Endothelial cell of umbilical vein (primary cell): ENCODE measurements around the gene DAB1. TPM values are rescaled to one million over a fixed set of nuclear protein-coding genes. Genes with fewer than 3 reads are reported as not detected.

Source experiments
- BruUV-seq: library from RNA; stranded (reverse); fragments of 400-500 nt; replicated peaks from 2 replicates; lab custom pipeline; 2021; lab: Mats Ljungman, UMichigan
- CTCF ChIA-PET: fragments of 300-600, 350-600 bp; sonication (Branson Sonifier 250); formaldehyde crosslinking; loops from one replicate; lab custom pipeline; 2021; ENCODE audit warnings: antibody characterized with exemption, inconsistent platforms; lab: Charles Lee
- POLR2A ChIA-PET: fragments of 300-600, 350-600 bp; sonication (Branson Sonifier 250); formaldehyde crosslinking; loops from one replicate; lab custom pipeline; 2021; ENCODE audit warnings: antibody characterized with exemption, inconsistent platforms; lab: Charles Lee
- DNase-seq: peaks from one replicate; pipeline ENCODE4 v3.0.0-alpha.2; 2011; ENCODE audit warnings: low read depth, low spot score
- FAIRE-seq: peaks from 2 replicates; lab custom pipeline; 2011; peaks lifted over from hg19 to GRCh38; lab: Jason Lieb, UNC
- H2AFZ ChIP-seq: 2 replicates; pipeline ENCODE4 v1.6.0; 2012; ENCODE audit warnings: low read depth, low read length, control low read depth, inconsistent platforms
- H3K27ac ChIP-seq: 2 replicates; pipeline ENCODE4 v1.5.1; 2011; ENCODE audit warnings: low read depth, mild to moderate bottlenecking, control low read depth, low read length, moderate library complexity; ENCODE audit not compliant: insufficient read depth
- H3K27me3 ChIP-seq, 2 experiments: 2 replicates each; pipeline versions ENCODE4 v1.6.0 to v1.6.1; 2011; ENCODE audit warnings: low read length in 2 of 2, mixed read lengths in 1 of 2; ENCODE audit not compliant: control insufficient read depth in 2 of 2, insufficient read depth in 2 of 2
- H3K36me3 ChIP-seq, 2 experiments: 2 replicates in 1 of 2; 3 replicates in 1 of 2; pipeline ENCODE4 v1.5.1; 2011; ENCODE audit warnings: low read length in 2 of 2, mild to moderate bottlenecking in 1 of 2, moderate library complexity in 1 of 2; ENCODE audit not compliant: control insufficient read depth in 2 of 2, insufficient read depth in 2 of 2; ENCODE audit errors: extremely low read depth in 1 of 2
- H3K4me1 ChIP-seq: 3 replicates; pipeline ENCODE4 v1.5.1; 2011; ENCODE audit warnings: mild to moderate bottlenecking, low read length; ENCODE audit not compliant: control insufficient read depth, insufficient read depth; ENCODE audit errors: extremely low read depth
- H3K4me2 ChIP-seq: 2 replicates; pipeline ENCODE4 v1.6.1; 2011; ENCODE audit warnings: low read length, control low read depth, mixed read lengths; ENCODE audit not compliant: insufficient read depth
- H3K4me3 ChIP-seq, 3 experiments: fragments of 200-600 bp in 1 of 3; sonication (generic), shearing (Covaris generic) in 1 of 3; replicated peaks in 1 of 3; 2 replicates each; pipeline ENCODE4 v1.5.1; 2011 to 2016; ENCODE audit warnings: control low read depth in 3 of 3, low read length in 3 of 3, mild to moderate bottlenecking in 2 of 3, inconsistent platforms in 1 of 3, low read depth in 1 of 3, moderate library complexity in 1 of 3; ENCODE audit not compliant: insufficient read depth in 1 of 3
- H3K79me2 ChIP-seq: 2 replicates; pipeline ENCODE4 v1.6.0; 2012; ENCODE audit warnings: low read length, inconsistent platforms; ENCODE audit not compliant: control insufficient read depth, insufficient read depth
- H3K9ac ChIP-seq: replicated peaks from 2 replicates; pipeline ENCODE3; 2011; ENCODE audit warnings: low read length, control low read depth; ENCODE audit not compliant: insufficient read depth; ENCODE audit errors: extremely low read depth
- H3K9me1 ChIP-seq: replicated peaks from 3 replicates; pipeline ENCODE4 v1.6.0; 2011; ENCODE audit warnings: mild to moderate bottlenecking, low read length; ENCODE audit not compliant: control insufficient read depth, insufficient read depth; ENCODE audit errors: extremely low read depth
- H3K9me3 ChIP-seq: replicated peaks from 2 replicates; pipeline ENCODE4 v1.5.1; 2012; ENCODE audit warnings: low read length, inconsistent platforms; ENCODE audit not compliant: control insufficient read depth, insufficient read depth
- H4K20me1 ChIP-seq: replicated peaks from 2 replicates; pipeline ENCODE3; 2011; ENCODE audit warnings: mild to moderate bottlenecking, low read length; ENCODE audit not compliant: control insufficient read depth, insufficient read depth; ENCODE audit errors: extremely low read depth
- CTCF ChIP-seq, 2 donors: IDR thresholded peaks; 1 replicate in 1 of 2; 2 replicates in 1 of 2; pipeline ENCODE4 v1.5.1; 2011; ENCODE audit warnings: low read length in 2 of 2, mild to moderate bottlenecking in 2 of 2, moderate library complexity in 2 of 2, control low read depth in 1 of 2, inconsistent platforms in 1 of 2, low read depth in 1 of 2; ENCODE audit not compliant: insufficient read depth in 1 of 2; ENCODE audit errors: extremely low read depth in 1 of 2
- EZH2 ChIP-seq: IDR thresholded peaks from 2 replicates; pipeline ENCODE4 v1.6.1; 2012; ENCODE audit warnings: borderline replicate concordance, low read depth, mild to moderate bottlenecking, moderate library complexity, low read length, inconsistent platforms; ENCODE audit not compliant: severe bottlenecking
- FOS ChIP-seq: IDR thresholded peaks from 2 replicates; pipeline ENCODE4 v1.6.1; 2011; ENCODE audit warnings: mild to moderate bottlenecking, low read length, moderate library complexity, borderline replicate concordance; ENCODE audit not compliant: insufficient read depth
- GATA2 ChIP-seq: IDR thresholded peaks from 2 replicates; pipeline ENCODE4 v1.7.0; 2011; ENCODE audit warnings: low read depth, mild to moderate bottlenecking, moderate library complexity, mixed read lengths, low read length; ENCODE audit not compliant: insufficient read length, insufficient read depth
- JUN ChIP-seq: IDR thresholded peaks from 2 replicates; pipeline ENCODE4 v1.6.1; 2011; ENCODE audit warnings: borderline replicate concordance, low read depth; ENCODE audit not compliant: insufficient read length, insufficient read depth
- MAX ChIP-seq: IDR thresholded peaks from 2 replicates; pipeline ENCODE4 v1.6.1; 2011; ENCODE audit not compliant: insufficient read depth, insufficient read length
- MYC ChIP-seq: IDR thresholded peaks from one replicate; pipeline ENCODE4 v1.6.1; 2011; ENCODE audit warnings: mild to moderate bottlenecking, low read depth, low read length
- dilution Hi-C: fragments of 300-500 bp; cut with MboI; formaldehyde crosslinking; loops from one replicate; pipeline ENCODE4 v1.15.0; 2019; ENCODE audit warnings: low sequenced_read_pairs; ENCODE audit not compliant: extremely low pct_ligation_motif_present
- intact Hi-C: fragments of 100-400 bp; cut with micrococcal nuclease; formaldehyde crosslinking; loops from one replicate; pipeline ENCODE4 v1.10.0; 2022
- polyA plus RNA-seq, 4 experiments: library from polyadenylated mRNA; depleted of rRNA in 3 of 4; stranded (reverse) in 3 of 4; unstranded in 1 of 4; fragments of >200 nt; gene quantifications; 2 replicates each; pipeline versions ENCODE4 v1.2.1 to v1.2.3, GENCODE V29; 2011 to 2012; ENCODE audit warnings: missing spikeins in 1 of 4
- total RNA-seq: library from RNA; stranded (reverse); gene quantifications from 2 replicates; pipeline ENCODE4 v1.2.3, GENCODE V29; 2021

Gene DAB1
- total and polyA plus RNA-seq, 2 donors (not counting 3 experiments of a cell fraction or from before 2014, with no cell fraction given) = not detected

- FAIRE-seq (no peak), DNase-seq (no peak)
- no peaks in the 10 kb centered on the region for H3K79me2 ChIP-seq
- H3K4me1 ChIP-seq = no peaks in the 10 kb centered on the region
- dilution Hi-C loops (no loop called here), intact Hi-C loops (no loop called here)
- POLR2A ChIA-PET = no interaction called here
- no peaks in the 10 kb centered on the region for H3K27me3 ChIP-seq
- H3K9me1 ChIP-seq = no peaks in the 10 kb centered on the region
- no peaks in the 10 kb centered on the region for H3K9me3 ChIP-seq
- no peak overlapping the region for H3K4me2 ChIP-seq
- CTCF ChIA-PET = no interaction called here
- H4K20me1 ChIP-seq = no peaks in the 10 kb centered on the region
- H3K36me3 ChIP-seq = no peaks in the 10 kb centered on the region
- TF ChIP-seq GATA2 (no peak), CTCF (IDR thresholded peaks at IDR 0.05; ENCODE audit: extremely low read depth in 1 of 2, insufficient read depth in 1 of 2, low read depth in 1 of 2, low read length in 2 of 2) (no peak), MAX (no peak), MYC (no peak), EZH2 (no peak), FOS (no peak), JUN (no peak)
- H3K4me3 ChIP-seq = no peak overlapping the region
- no TSS peak for BruUV-seq
- no peak overlapping the region for H2AFZ ChIP-seq
- no peak overlapping the region for H3K9ac ChIP-seq
- H3K27ac ChIP-seq = no peak overlapping the region
Observed at GRCh38 chr1:57281324-57281723, 142.5 kb downstream of the DAB1 start.
